GM12892 (cell line): ENCODE measurements around the gene DHRSX.

Source experiments
- POLR2A ChIP-seq: IDR thresholded peaks from 2 replicates; pipeline ENCODE4 v1.6.1; 2011; ENCODE audit warnings: low read depth, low read length, control low read depth
- POLR2AphosphoS5 ChIP-seq: IDR thresholded peaks from 2 replicates; pipeline ENCODE4 v1.6.1; 2011; ENCODE audit warnings: low read depth, low read length, control low read depth
- TAF1 ChIP-seq: IDR thresholded peaks from 2 replicates; pipeline ENCODE4 v1.6.1; 2011; ENCODE audit warnings: low read depth, mild to moderate bottlenecking, control low read depth, low read length, borderline replicate concordance

GRCh38 chrX:2504706-2505332, 4.0 kb upstream of the DHRSX start:
- TF ChIP-seq POLR2AphosphoS5 = no peak
- TF ChIP-seq POLR2A = no peak
- no peak for TF ChIP-seq TAF1
